Trophoblast cell (in vitro differentiated cells and primary cell): ENCODE data around the gene MANEA. TPM values are rescaled to one million over a fixed set of nuclear protein-coding genes. Genes with fewer than 3 reads are reported as not detected.

ENCODE experiments used
- DNase-seq, 2 donors: peaks; one replicate each; pipeline ENCODE4 v3.0.0-alpha.2; 2016
- H2AFZ ChIP-seq: 2 replicates; pipeline ENCODE4 v1.6.1; 2013; ENCODE audit warnings: low read length, moderate library complexity, mild to moderate bottlenecking; ENCODE audit not compliant: insufficient read depth, poor library complexity
- H2AK5ac ChIP-seq: 2 replicates; pipeline ENCODE4 v1.6.1; 2013; ENCODE audit warnings: mild to moderate bottlenecking, low read length
- H2BK120ac ChIP-seq: 2 replicates; pipeline ENCODE4 v1.6.1; 2013; ENCODE audit warnings: low read length, mild to moderate bottlenecking, moderate library complexity; ENCODE audit not compliant: insufficient read depth, poor library complexity
- H2BK12ac ChIP-seq: 2 replicates; pipeline ENCODE4 v1.6.1; 2013; ENCODE audit warnings: mild to moderate bottlenecking, low read length, moderate library complexity
- H2BK5ac ChIP-seq: 2 replicates; pipeline ENCODE4 v1.6.1; 2013; ENCODE audit warnings: low read length, low read depth, moderate library complexity, mild to moderate bottlenecking; ENCODE audit not compliant: poor library complexity
- H3K14ac ChIP-seq: 2 replicates; pipeline ENCODE4 v1.6.1; 2013; ENCODE audit warnings: mild to moderate bottlenecking, low read length
- H3K18ac ChIP-seq: 2 replicates; pipeline ENCODE4 v1.6.1; 2013; ENCODE audit warnings: mild to moderate bottlenecking, low read length
- H3K23ac ChIP-seq: 2 replicates; pipeline ENCODE4 v1.6.1; 2013; ENCODE audit warnings: low read length
- H3K27ac ChIP-seq: 2 replicates; pipeline ENCODE4 v1.5.1; 2013; ENCODE audit warnings: low read depth, mild to moderate bottlenecking, inconsistent platforms, low read length, moderate library complexity
- H3K27me3 ChIP-seq: 2 replicates; pipeline ENCODE4 v1.6.1; 2013; ENCODE audit warnings: inconsistent platforms, mild to moderate bottlenecking, low read length, moderate library complexity; ENCODE audit not compliant: insufficient read depth
- H3K36me3 ChIP-seq, 2 experiments: 1 replicate in 1 of 2; 2 replicates in 1 of 2; pipeline ENCODE4 v1.6.1; 2013; ENCODE audit warnings: low read length in 2 of 2, mild to moderate bottlenecking in 2 of 2, moderate library complexity in 1 of 2; ENCODE audit not compliant: insufficient read depth in 2 of 2, control insufficient read depth in 1 of 2
- H3K4ac ChIP-seq: 2 replicates; pipeline ENCODE4 v1.6.1; 2013; ENCODE audit warnings: low read depth, mild to moderate bottlenecking, low read length, moderate library complexity
- H3K4me1 ChIP-seq, 2 experiments: 1 replicate in 1 of 2; 2 replicates in 1 of 2; pipeline ENCODE4 v1.6.1; 2013; ENCODE audit warnings: low read length in 2 of 2, mild to moderate bottlenecking in 2 of 2, moderate library complexity in 1 of 2; ENCODE audit not compliant: insufficient read depth in 2 of 2, control insufficient read depth in 1 of 2
- H3K4me2 ChIP-seq: 2 replicates; pipeline ENCODE4 v1.6.1; 2013; ENCODE audit warnings: inconsistent platforms, mild to moderate bottlenecking, low read length, moderate library complexity
- H3K4me3 ChIP-seq: 2 replicates; pipeline ENCODE4 v1.5.1; 2013; ENCODE audit warnings: mild to moderate bottlenecking, low read depth, low read length, inconsistent platforms
- H3K79me1 ChIP-seq: one replicate; pipeline ENCODE4 v1.6.1; 2013; ENCODE audit warnings: low read length
- H3K79me2 ChIP-seq: 2 replicates; pipeline ENCODE4 v1.6.1; 2013; ENCODE audit warnings: low read length, mild to moderate bottlenecking; ENCODE audit not compliant: control insufficient read depth, insufficient read depth, poor library complexity
- H3K9ac ChIP-seq: 2 replicates; pipeline ENCODE4 v1.6.1; 2013; ENCODE audit warnings: mild to moderate bottlenecking, low read length
- H3K9me3 ChIP-seq: 2 replicates; pipeline ENCODE4 v1.6.1; 2013; ENCODE audit warnings: low read depth, mild to moderate bottlenecking, control low read depth, inconsistent platforms, low read length; ENCODE audit not compliant: insufficient read depth
- H4K12ac ChIP-seq: 2 replicates; pipeline ENCODE4 v1.6.1; 2013; ENCODE audit warnings: low read depth, mild to moderate bottlenecking, low read length, moderate library complexity
- H4K8ac ChIP-seq: 2 replicates; pipeline ENCODE4 v1.6.1; 2013; ENCODE audit warnings: low read depth, mild to moderate bottlenecking, low read length, moderate library complexity
- H4K91ac ChIP-seq: one replicate; pipeline ENCODE4 v1.6.1; 2013; ENCODE audit warnings: low read depth, mild to moderate bottlenecking, low read length, moderate library complexity
- WGBS: extraction: QIAGEN DNeasy Blood & Tissue Kit; methylation state at CpG from one replicate; pipeline ENCODE4 v1.1.7; 2013; ENCODE audit warnings: missing lambda C conversion rate; ENCODE audit not compliant: insufficient read length, insufficient coverage; ENCODE audit errors: extremely low coverage; 5-methylcytosine and 5-hydroxymethylcytosine counted together
- polyA plus RNA-seq: library from polyadenylated mRNA; stranded (reverse); fragments of 200-250 nt; gene quantifications from 2 replicates; pipeline ENCODE4 v1.2.3, GENCODE V29; 2013

The MANEA gene
- polyA plus RNA-seq, result 8.5 and 9.1 TPM in 2 replicates

GRCh38 chr6:95577304-95578105 is at the start of gene MANEA:
TSS of gene MANEA (plus strand) at chr6:95577535. CDS start at chr6:95586440, 8,905 bp downstream.
- Histone ChIP-seq H3K23ac (peak within 1 kb of the TSS; percentile 43), H2BK5ac (peak within 1 kb of the TSS; percentile 73), H4K12ac (peak within 1 kb of the TSS; percentile 66), H3K36me3 (no peaks in the 10 kb centered on the region), H3K14ac (peak within 1 kb of the TSS; percentile 58), H3K79me2 (peaks cover 3% of the 10 kb centered on the region), H4K91ac (peak within 1 kb of the TSS; percentile 60), H4K8ac (peak within 1 kb of the TSS; percentile 89), H2BK120ac (peak within 1 kb of the TSS; percentile 72), H3K4me3 (peak within 1 kb of the TSS; percentile 76), H3K18ac (peak within 1 kb of the TSS; percentile 6), H2AFZ (peak within 1 kb of the TSS; percentile 77), H2BK12ac (no peak within 1 kb of the TSS), H2AK5ac (no peak within 1 kb of the TSS), H3K27ac (peak within 1 kb of the TSS; percentile 91), H3K4ac (peak within 1 kb of the TSS; percentile 11), H3K4me1 (no peaks in the 10 kb centered on the region), H3K9ac (peak within 1 kb of the TSS; percentile 68), H3K9me3 (no peaks in the 10 kb centered on the region), H3K4me2 (peak within 1 kb of the TSS; percentile 91), H3K79me1 (peaks cover 4% of the 10 kb centered on the region), H3K27me3 (no peaks in the 10 kb centered on the region)
- WGBS, result no CpG with 5 or more reads among the region's 70 CpGs
- peak; percentile 75 to 84 for DNase-seq

GRCh38 chr6:95529762-95530161 is 47.6 kb upstream of the MANEA start:
- no peak overlapping the region for H3K18ac ChIP-seq
- H2BK12ac ChIP-seq, result no peak overlapping the region
- H3K4me3 ChIP-seq, result no peak overlapping the region
- no peak overlapping the region for H2BK120ac ChIP-seq
- no peak overlapping the region for H2AFZ ChIP-seq
- no peak overlapping the region for H4K12ac ChIP-seq
- no peak overlapping the region for H3K9ac ChIP-seq
- no peak overlapping the region for H4K8ac ChIP-seq
- no peaks in the 10 kb centered on the region for H3K36me3 ChIP-seq
- H3K4me1 ChIP-seq, result no peaks in the 10 kb centered on the region
- no peak overlapping the region for H3K4me2 ChIP-seq
- H3K9me3 ChIP-seq, result no peaks in the 10 kb centered on the region
- no peak overlapping the region for H3K23ac ChIP-seq
- no peak overlapping the region for H2AK5ac ChIP-seq
- no peak overlapping the region for H3K27ac ChIP-seq
- H3K14ac ChIP-seq, result no peak overlapping the region
- no peaks in the 10 kb centered on the region for H3K79me1 ChIP-seq
- no peak for DNase-seq
- H3K27me3 ChIP-seq, result no peaks in the 10 kb centered on the region
- no peak overlapping the region for H3K4ac ChIP-seq
- WGBS, result no CpG with 5 or more reads among the region's 1 CpG
- no peak overlapping the region for H2BK5ac ChIP-seq
- H3K79me2 ChIP-seq, result no peaks in the 10 kb centered on the region
- H4K91ac ChIP-seq, result no peak overlapping the region

GRCh38 chr6:95530176-95530819 is 47.0 kb upstream of the MANEA start:
- no peak for DNase-seq
- Histone ChIP-seq H3K27ac (no peak overlapping the region), H3K9me3 (no peaks in the 10 kb centered on the region), H3K4me1 (no peaks in the 10 kb centered on the region), H3K36me3 (no peaks in the 10 kb centered on the region), H3K4me3 (no peak overlapping the region), H4K12ac (no peak overlapping the region), H2AFZ (no peak overlapping the region), H2BK12ac (no peak overlapping the region), H3K14ac (no peak overlapping the region), H3K23ac (no peak overlapping the region), H3K9ac (no peak overlapping the region), H3K27me3 (no peaks in the 10 kb centered on the region), H3K18ac (no peak overlapping the region), H3K79me2 (no peaks in the 10 kb centered on the region), H4K8ac (no peak overlapping the region), H2AK5ac (no peak overlapping the region), H2BK120ac (no peak overlapping the region), H3K4ac (no peak overlapping the region), H2BK5ac (no peak overlapping the region), H3K4me2 (no peak overlapping the region), H3K79me1 (no peaks in the 10 kb centered on the region), H4K91ac (no peak overlapping the region)
- no CpG with 5 or more reads among the region's 3 CpGs for WGBS

GRCh38 chr6:95543798-95544197 is 33.5 kb upstream of the MANEA start:
- no peak for DNase-seq
- no peak overlapping the region for H3K14ac ChIP-seq
- H3K36me3 ChIP-seq, result no peaks in the 10 kb centered on the region
- H3K27ac ChIP-seq, result no peak overlapping the region
- no peak overlapping the region for H3K4ac ChIP-seq
- H3K27me3 ChIP-seq, result no peaks in the 10 kb centered on the region
- no peaks in the 10 kb centered on the region for H3K79me1 ChIP-seq
- H2BK12ac ChIP-seq, result no peak overlapping the region
- no peak overlapping the region for H3K18ac ChIP-seq
- H4K8ac ChIP-seq, result no peak overlapping the region
- H2BK5ac ChIP-seq, result no peak overlapping the region
- no peak overlapping the region for H4K12ac ChIP-seq
- no peak overlapping the region for H2AK5ac ChIP-seq
- no peak overlapping the region for H2BK120ac ChIP-seq
- H4K91ac ChIP-seq, result no peak overlapping the region
- H2AFZ ChIP-seq, result no peak overlapping the region
- no CpG with 5 or more reads among the region's 1 CpG for WGBS
- no peaks in the 10 kb centered on the region for H3K79me2 ChIP-seq
- H3K23ac ChIP-seq, result no peak overlapping the region
- H3K4me2 ChIP-seq, result no peak overlapping the region
- no peaks in the 10 kb centered on the region for H3K9me3 ChIP-seq
- H3K4me3 ChIP-seq, result no peak overlapping the region
- H3K4me1 ChIP-seq, result no peaks in the 10 kb centered on the region
- H3K9ac ChIP-seq, result no peak overlapping the region
